ENCODE data around the gene NUDT8.
"Not testable (repeated sequence)": the region's sequence is repeated elsewhere in the genome, so short reads cannot be mapped to it uniquely, and the experiment has no call there.

The NUDT8 gene

GRCh38 chr11:67641338-67642172 lies 11.8 kb upstream of the NUDT8 start:
- no peak for DNase-seq

- no peak for DNase-seq
Measured at GRCh38 chr11:67640758-67641337, 11.1 kb upstream of the NUDT8 start.

DNA sequence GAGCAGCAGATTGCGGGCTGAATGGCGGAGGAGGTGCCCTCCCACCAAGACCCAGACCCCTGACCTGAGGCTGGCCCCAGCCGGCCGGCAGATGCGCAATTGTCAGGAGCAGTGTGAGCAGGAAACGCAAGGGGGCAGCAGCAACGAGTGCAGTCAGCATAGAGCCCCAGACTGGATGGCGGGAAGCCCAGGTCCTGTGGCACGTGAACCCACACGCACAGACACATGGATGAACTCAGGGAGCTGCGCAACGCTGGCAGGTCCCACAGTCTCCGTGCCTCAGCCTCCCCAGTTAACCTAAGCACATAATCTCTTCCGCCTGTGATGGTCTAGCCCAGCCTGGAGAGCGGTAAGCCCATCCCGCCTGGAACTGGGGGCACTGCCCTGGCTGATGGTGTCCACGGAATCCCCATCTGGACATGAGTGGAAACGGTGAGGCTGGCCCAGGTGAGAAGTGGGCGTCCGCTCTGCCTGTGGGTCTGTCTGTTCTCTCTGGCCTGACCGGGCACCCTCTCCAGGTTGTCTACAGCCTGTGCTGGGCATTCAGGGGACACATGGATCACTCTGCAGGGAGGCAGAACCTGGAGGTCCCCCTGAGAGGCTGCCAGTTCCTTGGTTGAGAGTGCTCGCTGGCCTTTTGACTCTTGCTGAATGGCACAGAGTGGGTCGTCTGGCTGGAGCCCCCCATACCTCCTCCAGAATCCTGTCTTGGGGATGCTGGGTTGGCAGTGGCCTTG lies 10.5 kb upstream of the NUDT8 start:
- peak; percentile 21 for DNase-seq

- DNase-seq: no peak
Measured at GRCh38 chr11:67639438-67639859, 9.7 kb upstream of the NUDT8 start, which contains the start of gene TBX10. TBX10 (minus strand) TSS chr11:67639763; CDS start chr11:67639472, 291 bp downstream.

- DNase-seq: no peak
Measured at GRCh38 chr11:67638535-67639437, 9.0 kb upstream of the NUDT8 start.

- not testable (repeated sequence) for DNase-seq
Measured at GRCh38 chr11:67637441-67637840, 7.7 kb upstream of the NUDT8 start.

DNA sequence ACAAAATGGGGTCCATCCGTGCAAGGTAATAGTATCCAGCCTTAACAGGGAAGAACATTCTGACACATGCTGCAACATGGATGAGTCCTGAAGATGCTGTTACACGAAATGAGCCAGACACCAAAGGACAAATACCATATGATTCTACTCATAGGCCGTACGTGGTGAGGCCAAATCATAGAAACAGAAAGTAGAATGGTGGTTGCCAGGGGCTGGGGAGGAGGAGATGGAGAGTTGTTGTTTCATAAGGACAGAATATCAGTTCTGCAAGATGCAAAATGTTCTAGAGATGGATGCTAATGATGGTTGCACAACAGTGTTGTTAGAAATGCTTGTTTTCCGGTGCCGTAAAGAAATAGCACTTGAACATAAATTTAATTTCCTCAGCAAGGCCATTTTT lies 7.2 kb upstream of the NUDT8 start:
- no peak for DNase-seq

GRCh38 chr11:67635231-67635521 lies 5.4 kb upstream of the NUDT8 start:
- DNase-seq: no peak

DNA sequence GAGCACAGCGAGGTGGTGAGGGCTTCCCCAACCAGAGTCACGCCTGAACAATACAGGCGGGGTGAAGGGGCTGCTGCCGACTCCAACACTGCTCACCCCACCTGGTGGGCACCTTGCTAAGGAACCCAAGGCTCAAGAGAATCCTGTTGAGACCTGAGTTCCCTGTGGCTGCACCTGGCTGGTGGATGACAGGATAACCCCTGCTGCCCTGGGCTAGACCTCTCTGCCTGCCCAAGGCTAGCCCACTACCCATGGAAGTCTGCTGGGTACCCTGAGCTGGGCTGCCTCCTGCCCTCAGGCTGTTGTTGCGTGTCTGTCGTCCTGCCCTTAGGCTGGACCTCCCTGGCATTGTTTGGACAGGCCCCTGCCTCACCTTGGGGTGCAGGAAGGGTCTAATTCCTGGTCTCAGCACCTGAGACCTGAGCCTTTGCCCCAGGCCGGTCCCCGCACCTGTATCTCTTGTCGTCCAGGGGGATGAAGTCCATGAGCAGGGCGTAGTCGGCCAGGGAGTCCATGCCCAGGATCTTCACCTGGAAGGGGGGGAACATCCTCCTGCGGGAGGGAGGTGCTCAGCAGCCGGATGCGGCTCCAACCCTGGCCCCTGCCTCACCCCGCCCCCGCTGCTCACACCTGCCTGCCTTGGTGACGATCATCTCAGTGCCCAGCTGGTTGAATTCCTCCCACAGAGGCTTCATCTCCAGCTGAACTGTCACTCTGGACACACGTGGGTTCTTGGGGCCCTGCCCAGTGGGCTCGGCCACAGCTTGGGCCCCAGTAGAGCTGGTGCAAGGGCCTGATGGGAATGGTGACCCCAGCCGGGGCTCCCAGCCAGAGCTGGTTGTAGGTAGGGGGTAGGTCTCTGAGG lies 4.9 kb upstream of the NUDT8 start:
- DNase-seq: no peak

DNA sequence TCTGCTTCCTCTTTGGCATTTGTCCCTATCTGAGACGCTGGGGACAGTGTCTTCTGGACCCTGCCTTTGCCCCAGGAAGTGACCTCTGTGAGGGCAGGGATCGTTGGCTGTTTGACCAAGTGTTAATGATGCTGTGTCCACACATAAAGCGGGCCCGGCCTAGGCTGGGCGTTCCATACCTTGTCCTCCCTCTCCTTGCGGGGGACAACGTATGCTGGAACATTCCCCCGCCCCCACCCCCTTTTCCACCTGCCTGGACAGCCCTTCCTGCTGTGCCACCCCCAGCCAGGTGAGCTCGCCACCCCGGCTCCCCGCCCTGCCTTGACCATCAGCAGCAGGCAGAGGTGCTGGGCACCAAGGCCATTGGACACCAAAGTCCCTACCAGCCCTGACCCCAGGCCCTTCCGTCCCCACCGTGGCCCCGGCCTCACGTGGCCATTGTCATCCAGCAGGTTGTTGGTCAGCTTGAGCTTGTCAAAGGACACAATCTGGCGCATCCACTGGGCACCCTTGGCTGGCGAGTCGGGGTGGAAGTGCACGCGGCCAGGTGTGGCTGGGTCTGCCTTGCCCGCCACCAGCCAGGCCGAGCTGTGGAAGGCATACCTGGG lies 4.1 kb upstream of the NUDT8 start:
- DNase-seq: no peak

DNA sequence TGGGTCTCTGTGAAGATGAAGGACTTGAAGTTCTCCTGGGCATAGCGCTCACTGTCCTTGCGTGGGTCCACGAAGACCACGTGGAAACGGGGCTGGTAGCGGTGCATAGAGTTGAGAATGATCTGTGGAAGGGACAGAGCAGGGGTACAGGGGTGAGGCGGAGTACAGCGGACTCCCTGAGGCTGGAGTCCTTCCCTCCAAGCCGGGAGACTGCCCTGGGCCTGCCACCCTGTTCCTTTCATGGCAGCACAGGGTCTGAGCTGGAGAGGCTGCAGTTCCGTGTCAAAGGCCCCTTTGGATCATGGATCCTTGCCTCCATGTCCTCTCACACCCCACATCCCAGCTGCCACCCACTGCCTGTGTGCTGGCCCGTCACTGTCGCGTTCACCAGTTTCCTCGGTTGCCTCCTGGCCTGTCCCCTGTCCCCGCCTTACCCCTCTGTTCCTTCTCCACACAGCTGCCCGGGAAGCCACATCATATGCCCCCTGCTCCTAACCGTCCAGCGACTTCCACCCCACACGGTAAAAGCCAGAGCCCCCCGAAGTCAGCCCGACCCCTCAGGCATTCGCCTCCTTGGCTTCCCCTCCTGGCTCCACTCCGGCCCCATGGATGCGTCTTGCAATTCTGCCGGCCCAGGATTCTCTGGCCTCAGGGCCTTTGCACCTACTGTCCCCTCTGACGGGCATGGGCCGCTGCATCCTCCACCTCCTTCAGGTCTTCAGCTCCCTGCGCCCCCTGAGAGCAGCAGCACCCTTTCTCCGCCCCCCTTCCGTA lies 3.4 kb upstream of the NUDT8 start:
- DNase-seq: no peak

- no peak for DNase-seq
Measured at GRCh38 chr11:67632175-67632981, 2.6 kb upstream of the NUDT8 start.

- DNase-seq: no peak
Measured at GRCh38 chr11:67631853-67632174, 2.1 kb upstream of the NUDT8 start.

- DNase-seq: no peak
Measured at GRCh38 chr11:67631411-67631810, 1.7 kb upstream of the NUDT8 start.

DNA sequence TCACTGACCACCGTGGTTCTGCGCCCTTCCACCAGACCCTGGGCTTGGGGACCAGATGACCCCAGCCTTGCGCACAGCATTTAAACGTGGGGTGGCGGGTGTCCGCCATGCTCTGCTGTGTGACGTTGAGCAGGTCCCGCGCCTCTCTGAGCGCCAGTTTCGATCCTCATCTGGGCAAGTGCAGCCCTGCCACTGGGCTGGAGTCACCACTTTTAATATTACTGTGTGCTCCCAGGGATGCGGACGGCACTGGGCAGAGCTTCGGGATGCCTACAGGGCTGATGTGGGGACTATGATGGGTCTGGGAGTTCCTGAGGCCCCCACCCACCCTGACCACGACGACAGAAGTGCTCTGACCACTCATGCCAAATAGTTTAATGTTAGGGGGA lies 1.2 kb upstream of the NUDT8 start:
- DNase-seq: no peak

DNA sequence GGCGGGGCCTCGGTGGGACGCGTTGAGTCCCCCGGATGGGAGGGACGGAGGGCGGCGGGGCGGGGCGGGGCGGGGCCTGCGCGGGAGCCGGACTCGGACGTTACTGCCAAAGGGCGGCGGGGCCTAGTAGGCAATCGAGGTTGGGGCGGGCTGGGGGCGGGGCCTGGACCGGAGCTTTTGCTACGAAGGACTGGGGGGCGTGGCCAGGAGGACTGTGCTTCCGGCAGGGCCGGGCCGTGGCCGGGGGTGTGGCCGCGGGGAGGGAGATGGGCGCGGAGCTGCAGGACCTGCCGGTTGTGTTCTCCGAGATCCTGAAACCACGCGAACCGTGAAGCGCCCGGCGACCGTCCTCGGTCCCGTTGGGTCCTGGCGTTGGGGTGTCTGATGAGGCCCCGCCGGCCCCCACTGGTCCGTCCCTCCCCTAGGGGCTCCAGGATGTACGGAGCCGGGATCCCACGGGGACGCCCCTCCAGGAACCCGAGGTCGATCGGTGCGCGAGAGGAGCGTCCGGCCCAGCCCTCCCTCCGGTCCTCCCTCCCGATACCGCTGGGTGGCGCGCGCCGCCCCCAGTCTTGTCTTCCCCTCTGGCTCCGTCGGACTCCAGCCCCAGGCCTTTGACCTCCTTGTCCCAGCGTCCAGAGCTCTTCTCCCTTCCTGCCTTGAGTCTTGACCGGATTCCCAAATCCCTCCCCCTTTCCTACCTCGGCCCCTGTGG lies 648 bp upstream of the NUDT8 start:
- peak; percentile 90 for DNase-seq

DNA sequence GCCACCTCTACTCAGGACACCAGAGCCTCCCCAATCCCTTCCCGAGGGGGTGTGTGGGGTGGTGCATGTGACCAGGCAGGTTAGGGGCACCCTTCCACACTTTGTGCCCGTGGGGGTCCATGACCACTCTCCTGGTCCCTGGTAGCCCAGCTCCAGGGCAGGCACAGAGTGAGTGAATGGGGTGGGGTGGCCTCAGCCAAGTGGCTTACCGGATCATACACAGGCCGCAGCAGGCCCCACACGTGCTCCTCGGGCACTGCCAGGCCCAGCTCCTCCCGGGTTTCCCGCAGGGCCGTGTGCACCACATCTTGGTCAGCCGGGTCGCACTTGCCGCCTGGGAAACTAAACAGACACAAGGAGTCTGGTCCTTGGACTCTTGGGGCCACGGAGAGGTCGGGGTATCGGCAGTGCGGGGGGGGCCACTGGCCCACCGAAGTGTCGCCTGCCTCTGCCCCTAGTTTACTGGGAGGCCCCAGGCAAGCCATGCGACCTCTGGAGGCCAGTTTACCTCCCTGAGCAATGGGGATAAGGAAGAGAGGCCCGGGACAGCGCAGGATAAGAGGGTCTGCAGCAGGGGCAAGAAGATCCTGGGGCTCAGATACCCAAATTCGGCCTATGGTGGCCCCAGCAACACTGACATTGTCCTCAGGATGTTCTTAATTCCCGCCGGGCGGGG lies 889 bp downstream of the NUDT8 start:
- DNase-seq: no peak

GRCh38 chr11:67627812-67628624 lies 1.7 kb downstream of the NUDT8 start:
- DNase-seq: no peak

Measured in NCI-H226 (cell line).